Endothelial cell of umbilical vein (primary cell): ENCODE measurements around the gene UBE2S. TPM values are rescaled to one million over a fixed set of nuclear protein-coding genes. Genes with fewer than 3 reads are reported as not detected.

Experiments
- BruUV-seq: library from RNA; stranded (reverse); fragments of 400-500 nt; replicated peaks from 2 replicates; lab custom pipeline; 2021; lab: Mats Ljungman, UMichigan
- CTCF ChIA-PET: fragments of 300-600, 350-600 bp; sonication (Branson Sonifier 250); formaldehyde crosslinking; loops from one replicate; lab custom pipeline; 2021; ENCODE audit warnings: antibody characterized with exemption, inconsistent platforms; lab: Charles Lee
- POLR2A ChIA-PET: fragments of 300-600, 350-600 bp; sonication (Branson Sonifier 250); formaldehyde crosslinking; loops from one replicate; lab custom pipeline; 2021; ENCODE audit warnings: antibody characterized with exemption, inconsistent platforms; lab: Charles Lee
- DNase-seq: peaks from one replicate; pipeline ENCODE4 v3.0.0-alpha.2; 2011; ENCODE audit warnings: low read depth, low spot score
- FAIRE-seq: peaks from 2 replicates; lab custom pipeline; 2011; peaks lifted over from hg19 to GRCh38; lab: Jason Lieb, UNC
- H2AFZ ChIP-seq: 2 replicates; pipeline ENCODE4 v1.6.0; 2012; ENCODE audit warnings: low read depth, low read length, control low read depth, inconsistent platforms
- H3K27ac ChIP-seq: 2 replicates; pipeline ENCODE4 v1.5.1; 2011; ENCODE audit warnings: low read depth, mild to moderate bottlenecking, control low read depth, low read length, moderate library complexity; ENCODE audit not compliant: insufficient read depth
- H3K27me3 ChIP-seq, 2 experiments: 2 replicates each; pipeline versions ENCODE4 v1.6.0 to v1.6.1; 2011; ENCODE audit warnings: low read length in 2 of 2, mixed read lengths in 1 of 2; ENCODE audit not compliant: control insufficient read depth in 2 of 2, insufficient read depth in 2 of 2
- H3K36me3 ChIP-seq, 2 experiments: 2 replicates in 1 of 2; 3 replicates in 1 of 2; pipeline ENCODE4 v1.5.1; 2011; ENCODE audit warnings: low read length in 2 of 2, mild to moderate bottlenecking in 1 of 2, moderate library complexity in 1 of 2; ENCODE audit not compliant: control insufficient read depth in 2 of 2, insufficient read depth in 2 of 2; ENCODE audit errors: extremely low read depth in 1 of 2
- H3K4me1 ChIP-seq: 3 replicates; pipeline ENCODE4 v1.5.1; 2011; ENCODE audit warnings: mild to moderate bottlenecking, low read length; ENCODE audit not compliant: control insufficient read depth, insufficient read depth; ENCODE audit errors: extremely low read depth
- H3K4me2 ChIP-seq: 2 replicates; pipeline ENCODE4 v1.6.1; 2011; ENCODE audit warnings: low read length, control low read depth, mixed read lengths; ENCODE audit not compliant: insufficient read depth
- H3K4me3 ChIP-seq, 3 experiments: fragments of 200-600 bp in 1 of 3; sonication (generic), shearing (Covaris generic) in 1 of 3; replicated peaks in 1 of 3; 2 replicates each; pipeline ENCODE4 v1.5.1; 2011 to 2016; ENCODE audit warnings: control low read depth in 3 of 3, low read length in 3 of 3, mild to moderate bottlenecking in 2 of 3, inconsistent platforms in 1 of 3, low read depth in 1 of 3, moderate library complexity in 1 of 3; ENCODE audit not compliant: insufficient read depth in 1 of 3
- H3K79me2 ChIP-seq: 2 replicates; pipeline ENCODE4 v1.6.0; 2012; ENCODE audit warnings: low read length, inconsistent platforms; ENCODE audit not compliant: control insufficient read depth, insufficient read depth
- H3K9ac ChIP-seq: replicated peaks from 2 replicates; pipeline ENCODE3; 2011; ENCODE audit warnings: low read length, control low read depth; ENCODE audit not compliant: insufficient read depth; ENCODE audit errors: extremely low read depth
- H3K9me1 ChIP-seq: replicated peaks from 3 replicates; pipeline ENCODE4 v1.6.0; 2011; ENCODE audit warnings: mild to moderate bottlenecking, low read length; ENCODE audit not compliant: control insufficient read depth, insufficient read depth; ENCODE audit errors: extremely low read depth
- H3K9me3 ChIP-seq: replicated peaks from 2 replicates; pipeline ENCODE4 v1.5.1; 2012; ENCODE audit warnings: low read length, inconsistent platforms; ENCODE audit not compliant: control insufficient read depth, insufficient read depth
- H4K20me1 ChIP-seq: replicated peaks from 2 replicates; pipeline ENCODE3; 2011; ENCODE audit warnings: mild to moderate bottlenecking, low read length; ENCODE audit not compliant: control insufficient read depth, insufficient read depth; ENCODE audit errors: extremely low read depth
- EZH2 ChIP-seq: IDR thresholded peaks from 2 replicates; pipeline ENCODE4 v1.6.1; 2012; ENCODE audit warnings: borderline replicate concordance, low read depth, mild to moderate bottlenecking, moderate library complexity, low read length, inconsistent platforms; ENCODE audit not compliant: severe bottlenecking
- FOS ChIP-seq: IDR thresholded peaks from 2 replicates; pipeline ENCODE4 v1.6.1; 2011; ENCODE audit warnings: mild to moderate bottlenecking, low read length, moderate library complexity, borderline replicate concordance; ENCODE audit not compliant: insufficient read depth
- GATA2 ChIP-seq: IDR thresholded peaks from 2 replicates; pipeline ENCODE4 v1.7.0; 2011; ENCODE audit warnings: low read depth, mild to moderate bottlenecking, moderate library complexity, mixed read lengths, low read length; ENCODE audit not compliant: insufficient read length, insufficient read depth
- JUN ChIP-seq: IDR thresholded peaks from 2 replicates; pipeline ENCODE4 v1.6.1; 2011; ENCODE audit warnings: borderline replicate concordance, low read depth; ENCODE audit not compliant: insufficient read length, insufficient read depth
- MAX ChIP-seq: IDR thresholded peaks from 2 replicates; pipeline ENCODE4 v1.6.1; 2011; ENCODE audit not compliant: insufficient read depth, insufficient read length
- MYC ChIP-seq: IDR thresholded peaks from one replicate; pipeline ENCODE4 v1.6.1; 2011; ENCODE audit warnings: mild to moderate bottlenecking, low read depth, low read length
- POLR2A ChIP-seq: IDR thresholded peaks from 2 replicates; pipeline ENCODE4 v1.6.1; 2012; ENCODE audit warnings: low read depth, mild to moderate bottlenecking, control low read depth, low read length
- POLR2AphosphoS5 ChIP-seq: IDR thresholded peaks from 2 replicates; pipeline ENCODE4 v1.6.1; 2012; ENCODE audit warnings: low read depth, mild to moderate bottlenecking, control low read depth, low read length, moderate library complexity; ENCODE audit not compliant: insufficient read depth
- dilution Hi-C: fragments of 300-500 bp; cut with MboI; formaldehyde crosslinking; loops from one replicate; pipeline ENCODE4 v1.15.0; 2019; ENCODE audit warnings: low sequenced_read_pairs; ENCODE audit not compliant: extremely low pct_ligation_motif_present
- intact Hi-C: fragments of 100-400 bp; cut with micrococcal nuclease; formaldehyde crosslinking; loops from one replicate; pipeline ENCODE4 v1.10.0; 2022
- polyA plus RNA-seq, 4 experiments: library from polyadenylated mRNA; depleted of rRNA in 3 of 4; stranded (reverse) in 3 of 4; unstranded in 1 of 4; fragments of >200 nt; gene quantifications; 2 replicates each; pipeline versions ENCODE4 v1.2.1 to v1.2.3, GENCODE V29; 2011 to 2012; ENCODE audit warnings: missing spikeins in 1 of 4
- total RNA-seq: library from RNA; stranded (reverse); gene quantifications from 2 replicates; pipeline ENCODE4 v1.2.3, GENCODE V29; 2021
- TF ChIP-seq, protein P1 (sequence below), 2 donors: IDR thresholded peaks; 1 replicate in 1 of 2; 2 replicates in 1 of 2; pipeline ENCODE4 v1.5.1; 2011; ENCODE audit warnings: low read length in 2 of 2, mild to moderate bottlenecking in 2 of 2, moderate library complexity in 2 of 2, control low read depth in 1 of 2, inconsistent platforms in 1 of 2, low read depth in 1 of 2; ENCODE audit not compliant: insufficient read depth in 1 of 2; ENCODE audit errors: extremely low read depth in 1 of 2

Gene UBE2S
- total and polyA plus RNA-seq, 2 donors (not counting 3 experiments of a cell fraction or from before 2014, with no cell fraction given): 183 to 257 TPM

- ChIA-PET POLR2A (interaction anchor here (1.0 kb wide), 1 partner anchor 30 kb away, joined by 3 read pairs; no protein-coding TSS in a partner anchor), CTCF (interaction anchor here (0.6 to 1.5 kb wide), 13 partner anchors 9 to 296 kb away, joined by 3 to 13 read pairs (median 3); partner anchors contain the start of genes SYT5 and UBE2S)
- H3K9ac ChIP-seq: no peak overlapping the region
- H3K36me3 ChIP-seq: no peaks in the 10 kb centered on the region
- intact Hi-C loops: no loop called here
- H3K4me1 ChIP-seq: no peaks in the 10 kb centered on the region
- no peak for TF ChIP-seq MYC
- TF ChIP-seq EZH2: no peak
- no peak for TF ChIP-seq GATA2
- TF ChIP-seq JUN: no peak
- TF ChIP-seq POLR2A: no peak
- H3K27me3 ChIP-seq: peaks cover 23 to 27% of the 10 kb centered on the region in 2 experiments
- H3K9me3 ChIP-seq: no peaks in the 10 kb centered on the region
- H4K20me1 ChIP-seq: no peaks in the 10 kb centered on the region
- no peaks in the 10 kb centered on the region for H3K79me2 ChIP-seq
- H3K4me2 ChIP-seq: no peak overlapping the region
- FAIRE-seq (peak; percentile 38), DNase-seq (peak; percentile 55)
- H2AFZ ChIP-seq: no peak overlapping the region
- H3K27ac ChIP-seq: no peak overlapping the region
- dilution Hi-C loops: no loop called here
- no peak overlapping the region for H3K4me3 ChIP-seq
- H3K9me1 ChIP-seq: no peaks in the 10 kb centered on the region
- no TSS peak for BruUV-seq
Measured at GRCh38 chr19:55437410-55437809, 29.8 kb upstream of the UBE2S start.

GRCh38 chr19:55436847-55437246 lies 29.3 kb upstream of the UBE2S start:
- no peaks in the 10 kb centered on the region for H3K9me3 ChIP-seq
- H4K20me1 ChIP-seq: no peaks in the 10 kb centered on the region
- no peak for DNase-seq
- no peak overlapping the region for H3K4me2 ChIP-seq
- dilution Hi-C loops: no loop called here
- TF ChIP-seq MYC: no peak
- no peak for TF ChIP-seq MAX
- no peak for TF ChIP-seq GATA2
- TF ChIP-seq, protein P1, sequence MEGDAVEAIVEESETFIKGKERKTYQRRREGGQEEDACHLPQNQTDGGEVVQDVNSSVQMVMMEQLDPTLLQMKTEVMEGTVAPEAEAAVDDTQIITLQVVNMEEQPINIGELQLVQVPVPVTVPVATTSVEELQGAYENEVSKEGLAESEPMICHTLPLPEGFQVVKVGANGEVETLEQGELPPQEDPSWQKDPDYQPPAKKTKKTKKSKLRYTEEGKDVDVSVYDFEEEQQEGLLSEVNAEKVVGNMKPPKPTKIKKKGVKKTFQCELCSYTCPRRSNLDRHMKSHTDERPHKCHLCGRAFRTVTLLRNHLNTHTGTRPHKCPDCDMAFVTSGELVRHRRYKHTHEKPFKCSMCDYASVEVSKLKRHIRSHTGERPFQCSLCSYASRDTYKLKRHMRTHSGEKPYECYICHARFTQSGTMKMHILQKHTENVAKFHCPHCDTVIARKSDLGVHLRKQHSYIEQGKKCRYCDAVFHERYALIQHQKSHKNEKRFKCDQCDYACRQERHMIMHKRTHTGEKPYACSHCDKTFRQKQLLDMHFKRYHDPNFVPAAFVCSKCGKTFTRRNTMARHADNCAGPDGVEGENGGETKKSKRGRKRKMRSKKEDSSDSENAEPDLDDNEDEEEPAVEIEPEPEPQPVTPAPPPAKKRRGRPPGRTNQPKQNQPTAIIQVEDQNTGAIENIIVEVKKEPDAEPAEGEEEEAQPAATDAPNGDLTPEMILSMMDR (IDR thresholded peaks at IDR 0.05; ENCODE audit: extremely low read depth in 1 of 2, insufficient read depth in 1 of 2, low read depth in 1 of 2, low read length in 2 of 2): no peak
- TF ChIP-seq POLR2A: no peak
- TF ChIP-seq JUN: no peak
- no peak for TF ChIP-seq EZH2
- TF ChIP-seq FOS: no peak
- no peak for TF ChIP-seq POLR2AphosphoS5
- peaks cover 21 to 24% of the 10 kb centered on the region in 2 experiments for H3K27me3 ChIP-seq
- H3K79me2 ChIP-seq: no peaks in the 10 kb centered on the region
- intact Hi-C loops: no loop called here
- H3K36me3 ChIP-seq: no peaks in the 10 kb centered on the region
- no peak overlapping the region for H3K27ac ChIP-seq
- FAIRE-seq: no peak
- H3K9me1 ChIP-seq: no peaks in the 10 kb centered on the region
- H3K4me1 ChIP-seq: no peaks in the 10 kb centered on the region
- no peak overlapping the region for H3K9ac ChIP-seq
- H3K4me3 ChIP-seq: no peak overlapping the region
- no peak overlapping the region for H2AFZ ChIP-seq
- ChIA-PET POLR2A (interaction anchor here (1.0 kb wide), 1 partner anchor 30 kb away, joined by 3 read pairs; no protein-coding TSS in a partner anchor), CTCF (interaction anchor here (0.7 to 1.5 kb wide), 11 partner anchors 8 to 295 kb away, joined by 3 to 13 read pairs (median 4); partner anchors contain the start of genes SYT5 and UBE2S)
- BruUV-seq: no TSS peak
